HEK293 (cell line): ENCODE measurements around the gene UBAP2.

Experiments
- CTCF ChIP-seq: fragments of 450-650 bp; formaldehyde crosslinking; IDR thresholded peaks from 2 replicates; pipeline ENCODE4 v1.5.1; 2016; ENCODE audit warnings: missing biosample characterization, missing genetic modification characterization
- SALL2 ChIP-seq: fragments of 450-650 bp; formaldehyde crosslinking; IDR thresholded peaks from 2 replicates; pipeline ENCODE4 v1.5.0; 2017; ENCODE audit warnings: missing biosample characterization, mild to moderate bottlenecking, missing genetic modification characterization, borderline replicate concordance
- ZEB2 ChIP-seq: fragments of 450-650 bp; formaldehyde crosslinking; IDR thresholded peaks from 2 replicates; pipeline ENCODE4 v1.5.1; 2016; ENCODE audit warnings: missing biosample characterization, missing genetic modification characterization
- ZNF121 ChIP-seq: fragments of 450-650 bp; formaldehyde crosslinking; IDR thresholded peaks from 2 replicates; pipeline ENCODE4 v1.5.1; 2016; ENCODE audit warnings: missing biosample characterization, missing genetic modification characterization
- ZNF146 ChIP-seq: fragments of 450-650 bp; formaldehyde crosslinking; IDR thresholded peaks from 2 replicates; pipeline ENCODE4 v1.5.1; 2016; ENCODE audit warnings: missing biosample characterization, missing genetic modification characterization
- ZNF26 ChIP-seq: fragments of 450-650 bp; formaldehyde crosslinking; IDR thresholded peaks from 2 replicates; pipeline ENCODE4 v1.5.1; 2016; ENCODE audit warnings: missing biosample characterization, missing genetic modification characterization
- ZNF350 ChIP-seq: fragments of 450-650 bp; formaldehyde crosslinking; IDR thresholded peaks from 2 replicates; pipeline ENCODE4 v1.5.0; 2017; ENCODE audit warnings: missing biosample characterization, mild to moderate bottlenecking, missing genetic modification characterization
- ZNF362 ChIP-seq: fragments of 450-650 bp; formaldehyde crosslinking; IDR thresholded peaks from 2 replicates; pipeline ENCODE4 v1.5.1; 2016; ENCODE audit warnings: missing biosample characterization, missing genetic modification characterization
- ZNF449 ChIP-seq: fragments of 450-650 bp; formaldehyde crosslinking; IDR thresholded peaks from 2 replicates; pipeline ENCODE4 v1.5.1; 2017; ENCODE audit warnings: missing biosample characterization, mild to moderate bottlenecking, missing genetic modification characterization, moderate library complexity
- ZNF677 ChIP-seq: fragments of 450-650 bp; IDR thresholded peaks from 2 replicates; pipeline ENCODE4 v1.5.0; 2018; ENCODE audit warnings: missing biosample characterization, mild to moderate bottlenecking, missing genetic modification characterization, moderate library complexity

GRCh38 chr9:34096751-34097150, 48.1 kb upstream of the UBAP2 start:
- no peak for TF ChIP-seq ZNF677 (tag by site-specific recombination)
- no peak for TF ChIP-seq ZNF362 (tag by site-specific recombination)
- TF ChIP-seq ZNF146, result no peak
- no peak for TF ChIP-seq ZNF449 (tag by site-specific recombination)
- TF ChIP-seq SALL2 (tag by site-specific recombination), result no peak
- no peak for TF ChIP-seq ZNF121 (tag by site-specific recombination)
- no peak for TF ChIP-seq ZNF350
- no peak for TF ChIP-seq ZEB2 (tag by site-specific recombination)
- TF ChIP-seq ZNF26, result no peak
- TF ChIP-seq CTCF (tag by site-specific recombination), result no peak
